Hematopoietic multipotent progenitor cell treated with erythropoietin and hydrocortisone succinate and interleukin-3 and kit ligand, for 6 days (in vitro differentiated cells): ENCODE measurements around the gene SNTG2.

ENCODE experiments used
- DNase-seq: peaks from one replicate; pipeline ENCODE4 v3.0.0-alpha.2; 2015

Gene SNTG2

GRCh38 chr2:1154710-1155594, 204.3 kb downstream of the SNTG2 start:
- DNase-seq = no peak

GRCh38 chr2:1156059-1156458, 205.4 kb downstream of the SNTG2 start:
- no peak for DNase-seq

- no peak for DNase-seq
These were observed 205.9 kb downstream of the SNTG2 start for GRCh38 chr2:1156531-1156930.

DNA sequence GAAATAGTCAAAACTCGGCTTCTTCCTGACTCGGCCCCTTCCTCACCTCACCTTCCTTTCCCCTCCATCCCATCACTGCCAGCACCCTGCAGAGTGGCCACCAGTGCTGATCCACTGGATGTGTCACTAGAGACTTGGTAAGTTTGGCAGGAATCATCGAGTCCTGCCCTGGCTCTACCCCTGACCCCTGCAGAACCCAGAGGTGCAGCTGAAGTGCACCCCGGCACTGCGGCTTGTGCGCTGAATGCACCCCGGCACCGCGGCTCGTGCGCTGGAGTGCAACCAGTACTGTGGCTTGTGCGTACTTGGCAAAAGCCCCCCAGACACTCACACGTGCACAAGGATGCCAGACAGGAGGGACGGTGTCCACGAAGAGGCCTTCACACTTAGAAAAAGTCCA, 206.5 kb downstream of the SNTG2 start:
- no peak for DNase-seq

GRCh38 chr2:1159013-1159412, 208.4 kb downstream of the SNTG2 start:
- no peak for DNase-seq

DNA sequence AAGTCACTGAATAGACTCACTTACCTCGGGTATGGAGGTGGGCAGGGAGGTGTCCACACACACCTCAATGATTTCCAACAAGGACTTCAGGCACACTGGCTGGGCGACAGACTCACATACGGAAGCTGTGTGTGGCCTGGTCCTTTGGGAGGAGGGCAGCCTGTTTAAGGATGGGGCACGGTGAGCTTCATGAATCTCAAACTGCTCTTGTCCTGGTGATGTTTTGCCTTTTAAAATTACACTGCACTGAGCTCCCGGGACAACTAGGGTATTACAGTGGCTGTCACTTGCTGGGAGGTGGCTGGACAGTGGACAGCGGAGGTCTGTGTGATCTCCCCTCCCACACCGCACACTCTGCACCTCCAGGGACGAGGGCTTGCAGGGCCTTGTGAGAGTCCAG, 211.6 kb downstream of the SNTG2 start:
- DNase-seq = no peak

- no peak for DNase-seq
These were observed 212.3 kb downstream of the SNTG2 start for GRCh38 chr2:1162768-1163584.

- DNase-seq = no peak
These were observed 216.3 kb downstream of the SNTG2 start for GRCh38 chr2:1166976-1167375.

GRCh38 chr2:1168846-1169245, 218.2 kb downstream of the SNTG2 start:
- DNase-seq = no peak

- DNase-seq = no peak
These were observed 218.8 kb downstream of the SNTG2 start for GRCh38 chr2:1169291-1169949.

DNA sequence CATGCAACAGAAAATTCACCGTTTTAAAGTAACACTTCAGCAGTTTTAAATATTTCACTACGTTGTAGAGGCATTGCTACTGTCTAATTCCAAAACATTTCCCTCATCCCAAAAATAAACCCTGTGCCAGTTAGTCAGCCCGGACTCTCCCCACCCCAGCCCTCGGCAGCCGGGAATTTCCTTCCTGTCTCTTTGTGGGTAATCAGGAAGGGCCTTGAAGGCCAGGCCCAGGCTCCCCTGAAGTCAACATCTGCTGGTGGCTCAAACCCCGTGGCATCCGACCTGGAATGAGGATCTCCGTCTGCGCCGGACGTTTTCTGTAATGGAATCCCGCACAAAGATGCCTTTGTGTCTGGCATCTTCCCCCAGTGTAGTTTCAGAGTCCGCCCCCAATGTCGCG, 219.6 kb downstream of the SNTG2 start:
- no peak for DNase-seq

DNA sequence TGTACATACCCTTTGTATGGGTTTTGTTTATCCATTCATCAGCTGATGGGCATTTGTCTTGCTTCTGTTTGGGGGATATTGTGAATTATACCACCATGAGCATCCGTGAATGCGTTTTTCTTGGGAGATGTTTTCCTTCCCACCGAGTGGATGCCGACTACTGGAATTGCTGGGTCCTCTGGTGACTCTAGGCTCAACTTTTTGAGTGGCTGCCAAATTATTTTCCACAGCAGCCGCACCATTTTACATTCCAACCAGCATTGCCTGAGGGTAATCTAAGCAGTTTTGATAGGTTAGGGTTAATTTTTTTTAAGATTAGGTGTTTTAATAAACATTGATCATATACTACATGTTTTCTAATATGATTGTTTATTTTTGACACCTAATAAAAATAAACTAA, 220.1 kb downstream of the SNTG2 start:
- DNase-seq = no peak

DNA sequence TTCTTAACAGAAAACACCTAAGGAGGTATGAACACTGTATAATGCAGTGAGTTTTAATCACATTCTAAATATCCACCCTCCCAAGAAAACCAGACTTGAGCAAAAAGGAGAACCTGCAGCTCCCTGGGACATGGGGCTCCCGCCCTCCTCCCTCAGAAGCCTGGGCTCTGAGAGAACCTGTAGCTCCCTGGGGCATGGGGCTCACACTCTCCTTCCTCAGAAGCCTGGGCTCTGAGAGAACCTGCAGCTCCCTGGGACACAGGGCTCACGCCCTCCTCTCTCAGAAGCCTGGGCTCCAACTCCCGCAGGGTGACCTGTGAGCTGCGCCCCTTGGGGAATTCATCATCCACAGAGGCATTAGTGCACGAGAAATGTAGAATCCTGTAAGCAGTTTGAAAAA, 222.9 kb downstream of the SNTG2 start:
- no peak for DNase-seq

DNA sequence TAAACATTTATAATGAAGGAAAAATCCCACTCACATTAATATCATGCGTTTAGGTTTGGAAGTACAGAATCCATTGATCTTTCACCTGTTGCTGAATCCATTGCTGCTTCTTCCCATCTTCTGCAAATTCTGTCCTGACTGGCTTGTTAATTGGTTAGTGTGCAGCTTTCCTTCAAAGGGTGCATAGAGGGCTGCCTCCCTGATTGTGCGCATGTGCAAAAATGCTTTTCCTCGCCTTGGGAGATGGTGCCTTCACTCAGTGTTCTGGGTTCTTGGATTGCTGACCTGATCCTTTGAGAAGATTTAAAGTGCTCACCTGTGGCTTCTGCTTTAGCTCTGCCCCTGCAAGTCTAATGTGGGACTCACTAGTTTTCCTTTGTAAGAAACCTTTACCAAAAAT, 231.2 kb downstream of the SNTG2 start:
- no peak for DNase-seq

DNA sequence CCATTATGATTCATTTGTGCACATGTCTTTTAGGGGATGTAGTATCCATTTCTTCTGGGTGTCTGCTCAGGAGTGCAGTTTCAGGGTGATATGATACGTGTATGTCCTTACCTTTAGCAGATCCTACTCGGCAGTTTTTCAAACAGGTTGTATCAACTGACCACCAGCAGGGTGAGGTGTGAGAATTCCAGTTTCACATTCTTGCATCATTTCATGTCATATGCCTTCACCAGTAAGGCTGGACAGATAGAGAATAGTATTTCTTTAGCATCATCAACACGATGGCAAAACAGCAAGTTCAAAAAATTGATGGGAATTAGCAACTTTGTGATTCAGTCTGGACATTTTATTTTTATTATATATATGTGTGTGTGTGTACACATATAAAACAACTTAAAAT, 232.7 kb downstream of the SNTG2 start:
- DNase-seq = no peak

- DNase-seq = no peak
These were observed 235.8 kb downstream of the SNTG2 start for GRCh38 chr2:1186421-1186820.

DNA sequence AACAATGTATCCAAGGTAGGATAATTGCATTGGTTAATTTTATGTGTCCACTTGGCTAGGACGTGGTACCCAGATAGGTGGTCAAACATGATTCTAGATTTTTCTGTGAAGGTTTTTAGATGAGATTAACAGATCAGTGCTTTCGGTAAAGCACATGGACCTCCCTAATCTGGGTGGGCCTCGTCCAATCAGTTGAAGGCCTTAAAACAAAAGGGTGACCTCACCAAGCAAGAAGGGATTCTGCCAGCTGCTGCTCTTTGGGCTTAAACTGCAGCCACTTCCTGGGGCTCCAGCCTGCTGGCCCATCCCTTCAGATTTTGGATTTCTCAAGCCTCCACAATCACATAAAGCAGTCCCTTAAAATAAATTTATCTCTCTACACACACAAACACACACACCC, 236.5 kb downstream of the SNTG2 start:
- DNase-seq = no peak

- DNase-seq = no peak
These were observed 241.5 kb downstream of the SNTG2 start for GRCh38 chr2:1192121-1192520.

GRCh38 chr2:1193801-1194200, 243.2 kb downstream of the SNTG2 start:
- no peak for DNase-seq

DNA sequence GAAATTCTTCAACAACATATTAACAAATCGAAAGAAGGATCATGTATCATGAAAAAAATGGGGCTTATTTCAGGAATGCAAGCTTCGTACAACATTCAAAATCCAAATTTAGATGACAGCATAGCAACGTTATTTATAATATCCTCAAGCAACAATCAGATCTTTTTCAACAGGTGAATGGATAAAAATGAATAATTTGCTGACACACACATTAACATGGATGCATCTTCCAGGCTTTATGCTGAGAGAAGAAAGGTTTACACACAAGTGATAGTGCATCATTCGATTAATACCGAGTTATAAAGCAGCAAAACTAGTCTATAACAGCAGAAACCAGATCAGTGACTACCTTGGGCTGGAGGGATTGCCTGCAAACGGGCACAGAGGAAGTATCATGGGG, 253.1 kb downstream of the SNTG2 start:
- DNase-seq = no peak

DNA sequence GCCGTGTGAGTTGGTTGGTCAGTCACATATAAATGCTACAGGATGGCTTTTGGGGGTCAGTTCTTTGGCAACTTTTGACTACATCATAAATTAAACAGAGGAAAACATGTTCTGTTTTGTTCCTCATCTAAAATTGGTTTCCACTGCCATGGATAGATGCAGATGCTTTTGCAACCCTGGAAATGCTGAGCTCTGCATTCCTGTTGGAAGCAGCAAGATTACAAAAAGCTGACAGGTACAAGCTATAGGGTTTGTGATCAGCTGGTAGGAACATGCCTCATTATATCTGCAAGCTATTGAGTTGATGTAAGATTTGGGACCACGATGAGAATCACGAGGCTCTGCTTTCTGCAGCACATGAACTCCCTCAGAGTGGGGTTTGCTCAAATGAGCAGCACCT, 255.2 kb downstream of the SNTG2 start:
- no peak for DNase-seq

GRCh38 chr2:1207962-1208510, 257.4 kb downstream of the SNTG2 start:
- no peak for DNase-seq

GRCh38 chr2:1208522-1208921, 257.9 kb downstream of the SNTG2 start:
- DNase-seq = no peak
